A549 treated with CORT108297 at 1 μM for 4 hours (cell line): ENCODE measurements around the gene RBM4B. TPM values are rescaled to one million over a fixed set of nuclear protein-coding genes. Genes with fewer than 3 reads are reported as not detected.

Experiments
- total RNA-seq: library from RNA; stranded (reverse); fragments of 200-300 nt; extraction: Qiagen RNA extraction; gene quantifications from 5 replicates; pipeline ENCODE4 v1.2.3, GENCODE V29; 2022

The RBM4B gene, protein sequence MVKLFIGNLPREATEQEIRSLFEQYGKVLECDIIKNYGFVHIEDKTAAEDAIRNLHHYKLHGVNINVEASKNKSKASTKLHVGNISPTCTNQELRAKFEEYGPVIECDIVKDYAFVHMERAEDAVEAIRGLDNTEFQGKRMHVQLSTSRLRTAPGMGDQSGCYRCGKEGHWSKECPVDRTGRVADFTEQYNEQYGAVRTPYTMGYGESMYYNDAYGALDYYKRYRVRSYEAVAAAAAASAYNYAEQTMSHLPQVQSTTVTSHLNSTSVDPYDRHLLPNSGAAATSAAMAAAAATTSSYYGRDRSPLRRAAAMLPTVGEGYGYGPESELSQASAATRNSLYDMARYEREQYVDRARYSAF
- total RNA-seq: 20.0 to 22.8 TPM (median 21.0 TPM) in 5 replicates

DNA sequence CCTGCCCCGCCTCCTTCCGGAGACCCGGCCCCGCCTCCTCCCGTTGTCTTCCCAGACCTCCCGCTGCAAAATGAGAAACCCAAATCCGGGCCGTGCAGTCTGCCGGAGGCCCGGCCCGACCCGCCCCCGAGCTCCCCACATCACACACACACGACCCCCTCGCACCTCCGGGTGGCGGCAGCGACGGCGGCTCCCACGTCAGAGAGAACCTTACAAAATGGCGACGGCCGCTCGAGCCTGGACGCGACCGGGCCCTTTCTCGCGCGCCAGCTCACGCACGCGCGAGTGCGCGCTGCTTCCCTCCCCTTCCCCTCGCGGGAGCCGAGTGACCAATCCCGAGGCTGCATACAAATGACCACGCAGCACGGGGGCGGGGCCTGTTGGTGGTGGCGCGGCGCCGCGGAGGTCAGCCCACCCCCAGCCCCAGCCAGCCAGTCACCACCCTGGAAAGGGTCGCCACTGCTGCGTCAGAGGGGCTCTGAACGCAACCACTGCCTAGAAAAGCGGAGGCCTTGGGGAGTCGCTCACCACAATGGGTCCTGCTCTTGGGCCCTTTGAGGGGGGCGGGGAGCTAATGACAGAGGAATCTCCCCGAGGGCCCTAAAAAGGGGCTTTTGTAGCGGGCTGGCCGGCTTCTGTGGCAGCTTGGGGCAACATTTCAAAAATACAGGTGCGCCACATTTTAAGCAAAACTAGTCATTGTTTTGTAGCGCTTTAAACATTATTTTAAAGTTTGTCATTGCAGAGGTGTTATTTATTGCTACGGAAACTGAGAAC, at the start of gene RBM4B:
Gene RBM4B (minus strand): TSS at position 289 of the 777 bp plus-strand sequence. CDS start 808 bp downstream, outside the sequence.

DNA sequence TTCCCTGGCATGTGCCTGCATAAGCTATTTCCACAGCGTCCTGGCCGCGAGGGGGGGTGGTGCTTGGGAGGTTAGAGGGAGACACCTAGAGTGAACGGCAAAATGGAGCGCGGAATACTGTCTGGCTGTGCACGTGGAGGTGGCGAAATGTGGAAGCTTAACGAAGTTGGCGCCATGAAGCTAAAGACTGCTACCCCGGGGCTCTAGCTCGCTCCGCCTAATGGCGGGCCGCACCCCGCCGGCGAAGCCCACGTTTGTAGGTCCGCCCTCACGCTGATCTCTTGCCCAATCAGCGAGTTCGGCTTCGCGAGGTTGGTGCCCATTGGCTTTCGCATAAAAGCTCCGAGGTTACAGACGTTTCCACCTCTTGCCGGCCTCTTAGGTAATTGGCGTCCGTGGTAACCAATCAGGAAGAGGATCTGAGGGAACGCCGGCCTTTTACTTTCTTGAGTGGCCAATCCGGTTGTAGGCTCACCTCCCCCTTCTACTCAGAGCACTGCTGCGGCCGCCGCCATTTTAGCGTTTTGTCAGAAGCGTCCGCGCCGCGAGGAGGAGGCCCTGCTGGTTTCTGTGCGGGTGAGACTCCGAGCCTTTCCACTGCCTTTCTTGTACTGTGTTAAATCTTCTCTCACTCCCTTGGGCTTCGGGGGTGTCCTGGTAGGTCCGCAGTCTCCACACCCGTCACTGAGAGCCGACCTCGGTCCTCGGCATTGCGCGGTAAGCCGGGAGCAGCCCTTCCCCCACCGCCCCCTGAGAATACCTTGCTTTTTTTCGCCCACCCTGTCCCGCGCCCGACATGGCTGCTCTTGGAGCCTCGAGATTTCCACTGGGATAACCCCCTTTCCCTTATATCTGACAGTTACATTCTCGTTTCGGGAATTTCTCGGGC, 39.3 kb downstream of the RBM4B start, which contains the start of gene RBM4:
Gene RBM4 (plus strand): TSS at position 527 of the 889 bp plus-strand sequence. CDS start 1,009 bp downstream, outside the sequence.

DNA sequence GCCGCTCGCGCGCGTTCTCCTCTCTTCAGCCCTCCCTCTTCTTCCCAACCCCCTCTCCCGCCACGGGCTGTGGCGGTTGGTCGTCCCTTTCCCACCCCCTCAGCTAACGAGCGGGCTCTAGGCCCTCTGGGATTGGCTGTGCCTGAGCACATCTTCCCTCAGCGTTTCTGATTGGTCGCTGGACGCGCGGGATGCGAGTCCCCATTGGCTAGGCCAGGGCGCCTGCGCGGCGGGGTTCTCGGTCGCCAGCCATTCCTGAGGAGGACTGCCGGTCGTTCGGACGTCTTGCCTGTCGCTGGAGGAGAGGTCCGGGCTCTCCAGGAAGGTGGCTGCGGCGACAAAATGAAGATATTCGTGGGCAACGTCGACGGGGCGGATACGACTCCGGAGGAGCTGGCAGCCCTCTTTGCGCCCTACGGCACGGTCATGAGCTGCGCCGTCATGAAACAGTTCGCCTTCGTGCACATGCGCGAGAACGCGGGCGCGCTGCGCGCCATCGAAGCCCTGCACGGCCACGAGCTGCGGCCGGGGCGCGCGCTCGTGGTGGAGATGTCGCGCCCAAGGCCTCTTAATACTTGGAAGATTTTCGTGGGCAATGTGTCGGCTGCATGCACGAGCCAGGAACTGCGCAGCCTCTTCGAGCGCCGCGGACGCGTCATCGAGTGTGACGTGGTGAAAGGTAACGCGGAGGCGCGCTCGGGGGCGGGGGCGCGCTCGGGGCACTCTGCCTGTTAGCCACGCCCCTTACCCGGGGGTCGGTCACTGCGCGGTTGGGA, 61.1 kb downstream of the RBM4B start, which contains the start of gene RBM14:
Gene RBM14 (plus strand): TSS at position 252 of the 776 bp plus-strand sequence. CDS start 91 bp downstream, at position 343.

Other genes starting within 250 kb of the RBM4B start
- gene MRPL11, start 239.0 kb downstream of the RBM4B start, total RNA-seq: 91.9 to 118 TPM (median 107 TPM) in 5 replicates
- 4.0 to 6.8 TPM (median 5.9 TPM) in 5 replicates for gene PELI3, start 211.0 kb downstream of the RBM4B start, total RNA-seq
- gene DPP3, start 197.5 kb downstream of the RBM4B start, total RNA-seq: 50.3 to 58.1 TPM (median 55.8 TPM) in 5 replicates
- 8.3 to 10.7 TPM (median 9.6 TPM) in 5 replicates for gene BBS1, start 167.3 kb downstream of the RBM4B start, total RNA-seq
- gene ZDHHC24, start 131.8 kb downstream of the RBM4B start, total RNA-seq: 6.6 to 17.3 TPM (median 14.4 TPM) in 5 replicates
- gene ACTN3, start 131.0 kb downstream of the RBM4B start, total RNA-seq: 0.02 to 0.06 TPM in 2 of 5 replicates, not detected in the others
- gene CTSF, start 109.3 kb downstream of the RBM4B start, total RNA-seq: 31.4 to 41.3 TPM (median 34.1 TPM) in 5 replicates
- 0.54 to 0.72 TPM (median 0.57 TPM) in 5 replicates for gene CCDC87, start 84.8 kb downstream of the RBM4B start, total RNA-seq
- 25.6 to 32.3 TPM (median 31.2 TPM) in 5 replicates for gene CCS, start 84.7 kb downstream of the RBM4B start, total RNA-seq
- 60.9 to 82.1 TPM (median 70.9 TPM) in 5 replicates for gene RBM14, start 61.3 kb downstream of the RBM4B start, total RNA-seq
- 129 to 158 TPM (median 144 TPM) in 5 replicates for gene RBM4, start 39.2 kb downstream of the RBM4B start, total RNA-seq
- 9.4 to 11.7 TPM (median 10.1 TPM) in 5 replicates for gene SPTBN2, start 51.3 kb upstream of the RBM4B start, total RNA-seq
- gene RCE1, start 165.6 kb upstream of the RBM4B start, total RNA-seq: 34.5 to 52.2 TPM (median 49.8 TPM) in 5 replicates
- gene LRFN4, start 179.2 kb upstream of the RBM4B start, total RNA-seq: 59.1 to 102 TPM (median 89.7 TPM) in 5 replicates